Measurements from ENCODE around the gene FSD2.

Gene FSD2

GRCh38 chr15:82737975-82738374, 67.9 kb downstream of the FSD2 start:
- Histone ChIP-seq H3K9me3 (ENCODE audit: severe bottlenecking) (no peaks in the 10 kb centered on the region), H3K4me3 (ENCODE audit: severe bottlenecking) (no peak overlapping the region), H3K4me1 (ENCODE audit: insufficient read depth, poor library complexity, severe bottlenecking) (peaks cover 19% of the 10 kb centered on the region), H3K27ac (ENCODE audit: poor library complexity, severe bottlenecking) (no peak overlapping the region), H3K27me3 (ENCODE audit: insufficient read depth, poor library complexity, severe bottlenecking) (no peaks in the 10 kb centered on the region), H3K36me3 (ENCODE audit: low read depth) (peaks cover 11% of the 10 kb centered on the region; the same call in 1 of the 2 replicates)
- DNase-seq (ENCODE audit: low spot score) (no peak), ATAC-seq (ENCODE audit: low read depth) (no peak)
- no peak for TF ChIP-seq CTCF (IDR thresholded peaks at IDR 0.05; ENCODE audit: poor library complexity, severe bottlenecking)

- no peaks in the 10 kb centered on the region for H3K4me1 ChIP-seq (ENCODE audit: insufficient read depth, poor library complexity, severe bottlenecking)
- no peak overlapping the region for H3K27ac ChIP-seq (ENCODE audit: poor library complexity, severe bottlenecking)
- ATAC-seq (ENCODE audit: low read depth) (no peak), DNase-seq (ENCODE audit: low spot score) (no peak)
- no peak overlapping the region for H3K4me3 ChIP-seq (ENCODE audit: severe bottlenecking)
- no peaks in the 10 kb centered on the region for H3K27me3 ChIP-seq (ENCODE audit: insufficient read depth, poor library complexity, severe bottlenecking)
- H3K9me3 ChIP-seq (ENCODE audit: severe bottlenecking) = no peaks in the 10 kb centered on the region
- no peak for TF ChIP-seq CTCF (IDR thresholded peaks at IDR 0.05; ENCODE audit: poor library complexity, severe bottlenecking)
- no peaks in the 10 kb centered on the region; the same call in 1 of the 2 replicates for H3K36me3 ChIP-seq (ENCODE audit: low read depth)
These were observed 74.3 kb downstream of the FSD2 start for GRCh38 chr15:82731527-82731926.

- no peak overlapping the region for H3K27ac ChIP-seq (ENCODE audit: poor library complexity, severe bottlenecking)
- H3K4me3 ChIP-seq (ENCODE audit: severe bottlenecking) = no peak overlapping the region
- TF ChIP-seq CTCF (IDR thresholded peaks at IDR 0.05; ENCODE audit: poor library complexity, severe bottlenecking) = no peak
- DNase-seq (ENCODE audit: low spot score) (no peak), ATAC-seq (ENCODE audit: low read depth) (no peak; the same call in 2 of the 3 replicates)
- no peaks in the 10 kb centered on the region for H3K9me3 ChIP-seq (ENCODE audit: severe bottlenecking)
- H3K36me3 ChIP-seq (ENCODE audit: low read depth) = no peaks in the 10 kb centered on the region; the same call in 1 of the 2 replicates
- H3K27me3 ChIP-seq (ENCODE audit: insufficient read depth, poor library complexity, severe bottlenecking) = no peaks in the 10 kb centered on the region
- H3K4me1 ChIP-seq (ENCODE audit: insufficient read depth, poor library complexity, severe bottlenecking) = no peaks in the 10 kb centered on the region
These were observed 75.8 kb downstream of the FSD2 start for GRCh38 chr15:82730022-82730530.

- Histone ChIP-seq H3K9me3 (ENCODE audit: severe bottlenecking) (no peaks in the 10 kb centered on the region), H3K4me3 (ENCODE audit: severe bottlenecking) (no peak overlapping the region), H3K27me3 (ENCODE audit: insufficient read depth, poor library complexity, severe bottlenecking) (no peaks in the 10 kb centered on the region), H3K27ac (ENCODE audit: poor library complexity, severe bottlenecking) (no peak overlapping the region), H3K36me3 (ENCODE audit: low read depth) (no peaks in the 10 kb centered on the region), H3K4me1 (ENCODE audit: insufficient read depth, poor library complexity, severe bottlenecking) (no peaks in the 10 kb centered on the region)
- DNase-seq (ENCODE audit: low spot score) = no peak
- ATAC-seq (ENCODE audit: low read depth) = no peak
- no peak for TF ChIP-seq CTCF (IDR thresholded peaks at IDR 0.05; ENCODE audit: poor library complexity, severe bottlenecking)
These were observed 79.1 kb downstream of the FSD2 start for GRCh38 chr15:82726816-82727215.

- no peaks in the 10 kb centered on the region for H3K4me1 ChIP-seq (ENCODE audit: insufficient read depth, poor library complexity, severe bottlenecking)
- H3K9me3 ChIP-seq (ENCODE audit: severe bottlenecking) = no peaks in the 10 kb centered on the region
- no peak for ATAC-seq (ENCODE audit: low read depth)
- no peaks in the 10 kb centered on the region for H3K36me3 ChIP-seq (ENCODE audit: low read depth)
- H3K27ac ChIP-seq (ENCODE audit: poor library complexity, severe bottlenecking) = no peak overlapping the region
- DNase-seq (ENCODE audit: low spot score) = no peak
- H3K27me3 ChIP-seq (ENCODE audit: insufficient read depth, poor library complexity, severe bottlenecking) = no peaks in the 10 kb centered on the region
- no peak overlapping the region for H3K4me3 ChIP-seq (ENCODE audit: severe bottlenecking)
- no peak for TF ChIP-seq CTCF (IDR thresholded peaks at IDR 0.05; ENCODE audit: poor library complexity, severe bottlenecking)
These were observed 90.9 kb downstream of the FSD2 start for GRCh38 chr15:82715003-82715402.

Data from RWPE2 (cell line).